DND-41 (cell line): ENCODE results near the gene SERPINB6.
"Not testable (repeated sequence)": the region's sequence is repeated elsewhere in the genome, so short reads cannot be mapped to it uniquely, and the experiment has no call there.

Experiments
- CTCF ChIP-seq: IDR thresholded peaks from 2 replicates; pipeline ENCODE4 v1.5.1; 2012; ENCODE audit warnings: borderline replicate concordance, low read length, moderate library complexity, mild to moderate bottlenecking; ENCODE audit not compliant: poor library complexity, severe bottlenecking; ENCODE audit errors: extremely low read depth
- EZH2 ChIP-seq: IDR thresholded peaks from 3 replicates; pipeline ENCODE4 v1.6.1; 2012; ENCODE audit warnings: borderline replicate concordance, low read depth, mild to moderate bottlenecking, moderate library complexity, low read length, inconsistent platforms; ENCODE audit not compliant: severe bottlenecking

- peak; percentile 59 for TF ChIP-seq CTCF
- not testable (repeated sequence) for TF ChIP-seq EZH2
These were observed 27.1 kb upstream of the SERPINB6 start for GRCh38 chr6:2998249-2998997.
